GM18507 (cell line): ENCODE data around the gene DENND6B.
"Not testable (repeated sequence)": the region's sequence is repeated elsewhere in the genome, so short reads cannot be mapped to it uniquely, and the experiment has no call there.

Experiments
- DNase-seq: peaks from one replicate; pipeline ENCODE4 v3.0.0; 2011; ENCODE audit warnings: low read depth; ENCODE audit not compliant: insufficient read length; ENCODE audit errors: extremely low spot score
- FAIRE-seq: peaks from 2 replicates; lab custom pipeline; 2011; peaks lifted over from hg19 to GRCh38; lab: Jason Lieb, UNC

The DENND6B gene

DNA sequence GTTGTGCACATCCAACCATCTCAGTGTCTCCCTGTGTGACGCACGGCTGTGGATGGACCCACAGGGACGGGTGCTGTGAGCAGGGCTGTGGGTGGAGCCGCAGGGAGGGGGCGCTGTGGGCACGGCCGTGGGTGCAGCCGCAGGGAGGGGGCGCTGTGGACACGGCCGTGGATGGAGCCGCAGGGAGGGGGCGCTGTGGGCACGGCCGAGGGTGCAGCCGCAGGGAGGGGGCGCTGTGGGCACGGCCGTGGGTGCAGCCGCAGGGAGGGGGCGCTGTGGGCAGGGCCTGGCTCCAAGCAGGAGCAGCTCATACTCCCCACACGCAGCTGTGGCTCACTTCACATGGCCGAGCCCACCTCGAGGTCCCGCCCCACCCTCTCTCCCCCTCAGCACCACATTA lies 50.7 kb downstream of the DENND6B start:
- no peak for DNase-seq
- peak; percentile 94 for FAIRE-seq

DNA sequence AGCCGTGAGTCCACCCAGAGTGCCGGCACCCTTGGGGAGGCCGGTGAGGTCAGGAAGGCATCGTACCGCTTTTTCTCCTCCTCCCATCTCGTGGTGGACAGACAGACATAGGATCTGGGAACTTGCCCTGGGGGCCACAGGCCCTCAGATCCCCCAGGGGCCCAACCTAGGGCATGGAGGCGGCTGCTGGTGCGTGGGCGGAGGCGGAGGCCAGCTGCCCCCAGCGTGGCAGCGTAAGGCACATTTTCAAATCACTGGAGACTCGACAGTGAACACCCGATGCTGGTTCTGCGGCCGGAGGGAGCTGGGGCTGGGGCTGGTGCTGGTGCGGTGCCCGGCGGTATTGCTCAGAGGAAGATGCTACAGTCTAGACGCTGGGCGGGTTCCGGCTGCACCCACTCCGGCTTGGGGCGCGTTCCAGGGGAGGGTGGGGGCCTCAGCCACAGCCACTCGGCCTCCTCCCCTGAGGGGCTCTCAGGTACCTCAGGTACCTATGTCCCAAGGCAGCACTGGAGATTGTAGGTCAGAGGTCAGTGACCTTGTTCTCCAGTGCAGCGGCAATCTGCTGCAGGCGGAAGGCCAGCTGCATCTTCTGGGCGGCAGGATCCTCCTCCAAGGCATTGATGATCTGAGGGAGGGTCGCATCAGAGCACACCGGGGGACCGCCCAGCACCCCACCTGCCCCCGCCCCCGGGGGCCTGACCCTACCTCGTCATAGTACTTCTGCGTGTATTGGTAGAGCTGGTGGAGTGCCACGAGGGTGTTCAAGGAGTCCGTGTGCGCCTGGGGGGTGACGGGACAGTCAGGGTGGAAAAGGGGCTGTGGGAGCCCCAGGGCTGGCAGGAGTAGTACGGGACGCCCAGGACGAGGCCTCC lies 51.4 kb downstream of the DENND6B start:
- DNase-seq = no peak
- FAIRE-seq = no peak

DNA sequence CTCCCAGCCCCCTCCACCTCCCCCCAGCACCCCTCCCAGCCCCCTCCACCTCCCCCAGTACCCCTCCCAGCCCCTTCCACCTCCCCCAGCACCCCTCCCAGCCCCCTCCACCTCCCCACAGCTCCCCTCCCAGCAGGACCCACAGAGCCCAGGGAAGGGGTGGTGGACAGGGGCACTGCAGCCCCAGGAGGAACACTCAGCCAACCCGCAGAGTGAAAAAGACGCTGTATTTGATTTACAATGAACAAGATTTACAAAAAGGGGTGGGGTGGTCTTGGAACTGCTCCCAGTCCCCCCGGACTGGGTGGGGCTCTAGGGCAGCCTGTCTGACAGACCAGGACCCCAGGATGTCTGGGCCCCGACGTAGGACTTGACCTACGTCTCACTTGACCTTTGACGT lies 52.0 kb downstream of the DENND6B start:
- DNase-seq (no peak), FAIRE-seq (no peak)

DNA sequence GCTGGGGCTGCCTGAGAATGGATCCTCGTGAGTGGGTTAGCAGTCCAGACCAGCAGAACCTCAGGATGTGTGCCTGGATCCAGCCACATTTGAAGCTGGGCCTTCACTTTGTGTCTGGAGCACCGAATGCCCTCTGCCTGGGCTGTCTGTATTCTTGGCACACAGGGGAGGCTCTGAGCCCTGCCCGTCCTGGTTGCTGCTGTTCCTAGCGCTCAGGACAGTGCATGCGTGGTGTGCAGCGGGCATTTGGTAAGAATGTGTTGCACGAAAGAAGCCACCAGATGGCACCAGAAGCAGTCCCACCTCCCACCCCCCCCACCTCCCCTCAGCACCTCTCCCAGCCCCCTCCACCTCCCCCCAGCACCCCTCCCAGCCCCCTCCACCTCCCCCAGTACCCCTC lies 52.5 kb downstream of the DENND6B start:
- no peak for DNase-seq
- peak; percentile 18 for FAIRE-seq

DNA sequence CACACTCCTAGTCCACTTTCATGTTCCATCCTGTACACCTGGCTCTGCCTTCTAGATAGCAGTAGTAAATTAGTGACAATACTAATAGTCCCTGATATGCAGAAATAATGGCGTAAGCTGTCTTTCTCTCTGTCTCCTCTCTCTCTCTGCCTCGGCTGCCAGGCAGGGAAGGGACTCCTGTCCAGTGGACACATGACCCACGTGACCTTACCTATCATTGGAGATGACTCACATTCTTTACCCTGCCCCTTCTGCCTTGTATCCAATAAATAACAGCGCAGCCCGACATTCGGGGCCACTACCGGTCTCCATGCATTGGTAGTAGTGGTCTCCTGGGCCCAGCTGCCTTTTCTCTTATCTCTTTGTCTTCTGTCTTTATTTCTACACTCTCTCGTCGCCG lies 53.0 kb downstream of the DENND6B start:
- not testable (repeated sequence) for FAIRE-seq, DNase-seq

DNA sequence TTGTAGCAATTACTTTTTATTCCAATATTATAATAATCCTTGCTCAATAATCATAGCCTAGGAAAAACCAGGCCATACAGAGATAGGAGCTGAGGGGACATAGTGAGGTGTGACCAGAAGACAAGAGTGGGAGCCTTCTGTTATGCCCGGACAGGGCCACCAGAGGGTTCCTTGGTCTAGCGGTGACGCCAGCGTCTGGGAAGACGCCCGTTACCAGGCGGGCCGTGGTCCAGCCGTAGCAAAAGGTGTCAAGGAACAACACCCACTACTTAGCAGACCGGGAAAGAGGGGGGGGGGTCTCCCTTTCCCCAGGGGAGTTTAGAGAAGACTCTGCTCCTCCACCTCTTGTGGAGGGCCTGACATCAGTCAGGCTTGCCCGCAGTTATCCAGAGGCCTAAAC lies 53.5 kb downstream of the DENND6B start:
- not testable (repeated sequence) for DNase-seq, FAIRE-seq

DNA sequence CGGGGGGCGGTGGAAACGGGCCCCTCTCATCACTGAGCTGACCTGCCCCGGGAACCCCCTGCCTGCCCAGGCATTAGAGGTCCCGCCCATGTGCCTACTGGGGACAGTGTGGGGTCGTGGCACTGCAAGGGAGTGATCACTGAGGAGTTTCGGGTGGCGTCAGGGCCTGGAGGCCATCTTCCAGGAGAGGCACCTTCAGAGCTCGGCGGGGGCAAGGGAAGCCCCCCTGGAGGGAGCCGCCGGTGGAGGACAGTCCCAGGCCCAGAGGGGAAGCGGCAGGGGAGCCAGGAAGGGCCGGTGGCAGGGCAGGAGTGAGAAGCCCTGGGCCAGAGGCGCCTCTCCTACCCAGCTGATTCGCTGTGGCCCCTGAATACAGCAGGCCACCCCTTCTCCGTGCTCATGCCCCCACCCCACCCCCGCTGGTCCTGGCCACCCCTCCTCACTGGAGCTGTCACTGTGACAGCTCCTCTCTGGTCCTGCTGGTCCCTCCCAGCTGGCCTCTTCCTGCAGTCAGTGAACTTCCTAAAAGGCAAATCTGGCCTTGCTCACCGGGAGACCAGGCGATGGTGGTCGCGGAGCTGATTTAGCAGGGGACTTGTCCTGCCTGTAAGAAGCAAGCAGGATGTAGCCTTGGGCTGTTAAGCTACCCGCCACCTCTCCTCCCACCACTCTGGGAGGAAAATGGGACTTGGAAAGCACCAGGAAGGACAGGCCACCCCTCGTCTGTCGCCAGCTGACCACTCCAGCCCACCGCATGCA lies 54.6 kb downstream of the DENND6B start:
- DNase-seq (no peak), FAIRE-seq (no peak)

DNA sequence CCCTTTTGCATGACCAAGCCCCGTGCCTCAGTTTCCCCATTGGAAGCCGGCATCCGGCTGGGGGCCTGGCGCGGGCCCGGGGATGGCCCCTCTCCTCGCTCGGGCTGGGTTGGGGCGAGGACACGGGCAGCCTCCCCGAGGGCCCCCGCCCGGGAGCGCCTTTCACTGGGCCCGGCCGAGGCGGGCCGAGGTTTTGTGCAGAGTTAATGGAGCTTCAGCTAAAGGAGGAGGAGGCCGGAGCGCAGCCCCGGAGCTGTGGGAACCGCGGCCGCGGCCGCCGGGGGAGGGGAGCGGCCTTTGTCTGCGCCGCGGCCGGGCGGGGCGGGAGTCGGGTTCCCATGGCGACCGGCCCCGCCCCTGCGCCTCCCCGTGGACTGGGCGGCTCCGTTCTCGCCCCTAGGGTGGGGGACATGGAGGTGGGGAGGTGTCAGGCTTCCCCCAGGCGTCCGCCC lies 55.3 kb downstream of the DENND6B start:
- FAIRE-seq (no peak), DNase-seq (no peak)

DNA sequence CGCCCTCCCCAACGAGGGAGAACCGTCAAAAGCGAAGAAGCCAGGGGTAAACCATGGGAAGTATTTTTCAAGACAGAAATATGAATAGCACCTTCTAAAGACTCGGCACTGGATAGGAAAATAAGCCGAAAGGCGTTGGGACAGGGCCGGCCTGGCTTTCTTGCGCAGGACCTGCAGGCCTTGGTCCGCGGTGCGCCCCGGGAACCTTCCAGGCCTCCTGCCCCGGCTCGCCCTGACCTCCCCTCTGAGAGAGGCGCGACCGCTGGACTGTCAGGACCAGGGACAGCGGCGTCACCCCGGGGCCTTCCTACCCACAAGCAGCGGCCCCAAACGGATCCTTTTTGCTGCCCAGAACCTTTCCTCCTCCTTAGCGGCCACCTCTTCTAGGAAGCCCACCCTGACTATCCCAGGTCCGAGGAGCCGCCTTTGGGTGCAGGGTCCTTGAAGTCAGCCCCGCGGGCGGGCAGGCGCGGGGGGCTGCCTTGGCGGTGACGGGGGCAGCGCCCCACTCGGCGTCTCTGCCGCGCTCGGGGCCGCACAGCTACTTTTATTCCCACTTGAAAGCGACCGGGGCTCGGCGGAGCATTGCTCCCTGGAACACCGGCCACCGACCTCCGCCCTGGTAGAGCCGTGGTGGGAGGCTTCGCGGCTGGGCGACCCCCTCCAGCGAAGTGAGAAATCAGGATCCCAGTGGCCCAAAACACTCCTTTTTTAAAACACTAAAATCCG lies 56.0 kb downstream of the DENND6B start:
- FAIRE-seq (peak; percentile 60), DNase-seq (no peak)

DNA sequence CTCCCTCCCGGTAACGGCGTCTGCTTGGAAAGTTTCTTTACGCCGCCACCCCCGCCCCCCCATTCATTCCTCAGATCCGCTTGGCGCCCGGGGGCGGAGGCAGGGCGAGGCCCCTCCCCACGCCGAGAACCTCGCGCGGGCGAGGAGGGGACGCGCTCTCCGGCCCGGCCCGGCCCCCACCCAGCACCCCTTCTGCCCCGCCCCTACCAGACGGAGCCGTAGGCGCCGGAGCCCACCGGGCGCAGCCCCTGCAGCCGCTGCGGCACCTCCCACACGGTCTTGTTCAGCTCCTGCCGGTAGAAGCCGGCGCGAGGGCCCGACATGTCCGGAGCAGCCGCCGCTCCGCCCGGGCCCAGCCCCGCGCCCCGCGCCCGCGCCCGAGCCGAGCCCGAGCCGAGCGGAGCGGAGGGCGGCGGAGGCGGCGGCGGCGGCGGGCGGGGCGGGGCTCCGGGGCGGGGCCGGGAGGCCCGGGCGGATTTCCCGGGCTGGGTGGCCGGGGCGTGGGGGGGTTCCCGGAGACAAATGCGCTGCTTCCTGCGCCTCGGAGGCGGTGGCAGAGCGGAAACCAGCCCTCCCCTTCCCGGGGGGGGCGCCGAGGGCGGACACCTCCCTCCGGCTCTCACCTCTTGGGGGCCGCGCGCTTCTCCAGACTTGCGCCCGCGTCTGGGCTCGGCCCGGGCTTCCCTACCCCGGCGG lies 56.7 kb downstream of the DENND6B start, which contains the start of gene MAPK11:
TSS of gene MAPK11 (minus strand) at position 411 of the 696 bp plus-strand sequence. CDS start at position 323, 88 bp downstream.
- DNase-seq (no peak), FAIRE-seq (peak; percentile 21)

DNA sequence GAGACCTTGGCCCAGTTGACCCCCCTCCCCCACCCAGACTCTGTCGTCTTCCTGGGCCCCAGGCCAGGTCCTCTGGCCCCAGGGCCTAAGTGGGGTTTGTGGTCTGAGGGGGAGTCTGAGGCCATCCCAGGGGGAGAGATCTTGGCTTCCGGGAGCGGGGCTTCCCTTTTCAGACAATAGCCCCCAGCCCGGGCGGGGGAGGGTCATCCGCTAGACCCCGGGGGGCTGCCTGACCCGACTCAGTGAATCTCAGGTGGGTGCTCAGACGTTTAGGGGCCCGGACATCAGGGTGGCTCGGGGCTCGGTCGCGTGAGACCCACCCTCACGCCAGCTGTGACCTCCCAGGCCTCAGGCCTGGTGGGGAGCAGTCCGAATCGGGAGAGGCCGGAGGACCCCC lies 57.2 kb downstream of the DENND6B start:
- FAIRE-seq (no peak), DNase-seq (no peak)

DNA sequence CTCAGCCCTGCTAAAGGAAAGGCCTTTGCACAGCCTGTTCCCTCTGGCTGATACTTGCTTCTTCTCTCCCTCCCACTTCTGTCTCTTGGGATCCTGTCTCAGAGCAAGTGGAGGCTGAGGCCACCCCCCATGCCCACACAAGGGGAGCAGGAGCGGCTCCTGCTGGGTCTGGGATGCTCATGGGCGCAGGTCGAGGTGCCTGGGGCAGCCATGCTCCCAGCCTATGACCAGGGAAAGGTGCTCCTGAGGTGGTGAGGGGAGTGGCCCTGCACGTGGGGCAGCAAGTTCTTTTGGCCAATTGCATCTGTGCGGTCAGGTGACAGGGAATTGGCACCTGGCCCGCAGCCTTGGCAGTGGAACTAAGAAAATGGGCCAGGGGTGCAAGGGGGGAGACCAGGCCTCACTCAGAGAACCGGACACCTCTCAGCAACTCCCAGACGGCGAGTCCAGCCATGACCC lies 58.1 kb downstream of the DENND6B start:
- DNase-seq (no peak), FAIRE-seq (no peak)

DNA sequence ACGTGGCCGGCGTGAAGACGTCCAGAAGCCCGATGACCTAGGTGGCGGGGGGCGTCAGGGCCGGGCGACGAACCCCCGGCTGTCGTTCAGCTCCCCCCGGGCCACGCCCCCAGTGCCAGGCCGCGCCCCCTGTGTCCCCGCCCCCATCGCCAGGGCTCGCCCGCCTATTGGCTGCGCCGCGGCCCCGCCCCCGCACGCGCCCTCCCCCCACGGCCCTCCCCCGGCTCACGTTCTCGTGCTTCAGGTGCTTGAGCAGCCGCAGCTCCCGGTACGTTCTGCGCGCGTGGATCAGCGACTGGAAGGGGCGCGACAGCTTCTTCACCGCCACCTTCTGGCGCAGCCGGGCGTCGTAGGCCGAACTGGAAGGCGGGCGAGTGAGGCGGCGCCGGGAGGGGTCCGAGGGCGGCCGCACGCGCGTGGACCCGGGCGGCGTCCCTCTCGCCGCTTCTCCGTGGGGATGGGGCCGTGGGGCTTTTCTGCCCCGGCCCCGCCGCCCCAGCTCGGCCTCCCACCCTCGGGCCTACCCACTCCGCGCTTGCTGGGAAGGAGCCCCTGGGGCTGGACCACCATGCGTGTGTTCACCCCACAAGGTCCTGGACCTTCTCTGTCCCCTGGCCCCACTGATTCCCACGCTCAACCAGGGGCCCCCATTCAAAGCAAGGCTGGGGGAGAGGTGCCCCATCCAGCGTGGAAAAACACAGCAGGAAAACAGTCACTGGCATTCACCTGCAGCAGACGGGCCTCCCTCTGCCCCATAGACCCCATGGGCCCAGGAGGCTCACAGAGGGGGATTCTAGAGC lies 59.0 kb downstream of the DENND6B start:
- DNase-seq = no peak
- no peak for FAIRE-seq

DNA sequence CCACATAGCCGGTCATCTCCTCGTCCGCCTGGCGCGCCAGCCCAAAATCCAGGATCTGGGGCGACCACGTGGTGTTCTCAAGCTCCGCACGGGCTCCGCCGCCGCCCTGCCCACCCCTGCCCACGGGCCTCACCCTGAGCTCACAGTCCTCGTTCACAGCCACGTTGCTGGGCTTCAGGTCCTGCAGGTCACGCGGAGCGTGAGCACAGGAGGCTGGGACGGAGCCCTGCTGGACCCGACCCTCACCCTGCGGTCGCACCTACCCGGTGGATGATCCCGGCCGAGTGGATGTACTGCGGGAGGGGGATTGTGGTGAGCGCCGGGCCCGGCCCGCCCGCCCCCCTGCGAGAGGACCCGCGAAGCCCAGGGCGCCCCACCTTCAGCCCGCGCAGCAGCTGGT lies 59.8 kb downstream of the DENND6B start:
- no peak for FAIRE-seq

DNA sequence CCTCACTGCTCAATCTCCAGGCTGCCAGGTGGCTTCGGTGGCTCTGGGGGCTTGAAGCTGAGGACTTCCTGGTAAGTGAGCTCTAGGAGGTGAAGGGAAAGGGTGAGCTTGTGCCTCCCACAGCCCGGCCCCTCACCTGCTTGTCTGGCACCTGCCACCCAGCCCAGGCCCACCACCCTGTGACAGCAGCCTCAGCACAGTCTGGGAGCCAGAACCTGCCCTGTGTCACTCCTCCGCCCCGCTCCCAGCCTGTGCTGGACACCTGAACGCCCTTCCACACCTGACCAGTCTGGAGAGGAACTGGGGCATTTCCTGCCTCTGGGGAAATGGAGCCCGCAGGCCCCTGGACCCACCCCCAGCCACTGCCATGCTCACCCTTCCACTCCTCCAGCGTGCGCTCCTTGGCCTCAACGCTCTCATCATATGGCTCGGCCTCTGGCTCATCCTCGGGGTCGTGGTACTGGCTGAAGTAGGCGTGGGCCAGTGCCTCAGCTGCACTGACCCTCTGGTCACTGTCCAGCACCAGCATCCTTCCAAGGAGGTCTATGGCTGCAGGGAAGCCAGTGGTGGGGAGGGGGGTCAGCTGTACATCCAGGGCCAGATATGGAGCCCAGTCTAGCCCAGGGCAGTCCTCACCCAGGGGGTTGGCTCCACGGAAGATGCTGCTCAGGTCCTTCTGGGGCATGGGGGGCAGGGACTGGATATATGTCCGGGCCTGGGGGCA lies 61.7 kb downstream of the DENND6B start:
- FAIRE-seq (no peak), DNase-seq (no peak)

More for the DNA sequence above, 59.8 kb downstream of the DENND6B start:
- no peak for DNase-seq

DNA sequence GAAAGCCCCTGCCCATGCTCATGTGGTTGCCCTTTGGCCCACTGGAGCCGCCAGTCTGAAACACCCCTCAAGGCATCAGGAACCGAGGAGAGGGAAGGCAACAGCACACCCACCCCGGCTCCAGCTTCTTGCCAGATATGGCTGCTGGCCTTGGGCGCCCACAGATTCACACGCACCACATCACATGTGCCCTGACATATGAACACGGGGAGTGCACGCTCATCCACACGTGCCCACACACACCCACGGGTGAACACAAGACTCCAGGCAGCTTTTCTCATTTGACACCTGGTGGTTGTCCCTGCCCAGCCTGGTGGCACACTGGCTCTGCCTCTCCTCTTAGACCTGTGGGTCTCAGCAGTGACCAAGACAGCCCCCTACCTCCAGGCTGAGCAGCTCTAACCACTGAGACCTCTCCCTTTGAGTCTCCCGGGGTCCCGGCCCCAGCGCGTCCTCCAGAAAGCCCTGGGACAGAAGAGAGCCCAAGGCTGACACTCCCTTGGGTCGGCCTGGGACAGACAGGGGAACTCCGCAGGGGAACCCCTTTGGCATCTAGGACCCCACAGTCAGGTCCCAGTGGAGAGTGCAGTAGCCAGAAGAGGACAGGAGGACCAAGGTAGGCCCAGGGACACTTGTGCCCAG lies 62.6 kb downstream of the DENND6B start:
- no peak for DNase-seq
- no peak for FAIRE-seq

DNA sequence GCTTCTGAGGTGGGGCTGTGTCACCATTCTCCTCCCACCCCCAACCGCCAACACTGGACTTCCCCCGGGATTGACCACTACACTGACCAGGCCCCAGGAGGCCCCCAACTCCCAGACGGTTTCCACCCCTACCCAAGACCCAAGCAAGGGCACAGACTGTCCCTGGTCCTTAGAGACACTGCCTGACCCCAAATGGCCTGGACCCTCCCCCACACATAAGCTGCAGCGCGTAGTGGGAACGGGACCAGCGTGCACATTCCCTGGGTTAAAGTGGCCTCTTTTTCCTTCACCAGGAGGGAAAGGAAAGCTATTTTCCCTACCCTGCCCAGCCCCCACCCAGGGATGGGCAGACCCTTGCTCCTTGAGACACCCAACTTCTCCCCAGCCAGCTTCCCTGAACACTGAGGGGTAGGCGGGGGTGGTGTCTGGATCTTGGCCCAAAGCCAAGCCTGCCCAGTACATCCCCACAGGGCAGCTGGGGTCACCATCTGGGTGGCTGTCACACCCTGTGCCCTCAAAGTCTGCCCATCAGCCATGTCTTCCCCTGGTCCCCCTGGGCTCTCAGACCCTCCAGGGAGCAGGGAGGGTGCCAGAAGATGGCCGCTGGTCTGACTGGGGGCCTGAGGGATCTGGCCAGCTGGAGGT lies 63.7 kb downstream of the DENND6B start:
- no peak for FAIRE-seq
- DNase-seq = no peak
